WERI-Rb-1 (cell line): ENCODE measurements around the gene PNPLA4.

Experiments used
- DNase-seq: peaks from one replicate; pipeline ENCODE4 v3.0.0-alpha.2; 2020
- H3K27ac ChIP-seq: fragments of 250-450 bp; sonication (Bioruptor Pico); 2 replicates; pipeline ENCODE4 v1.5.1; 2020; ENCODE audit warnings: mild to moderate bottlenecking, moderate library complexity
- H3K27me3 ChIP-seq: fragments of 250-450 bp; sonication (Bioruptor Pico); 2 replicates; pipeline ENCODE4 v1.5.1; 2021; ENCODE audit warnings: mild to moderate bottlenecking, low read depth, moderate library complexity; ENCODE audit not compliant: insufficient read depth, severe bottlenecking
- H3K36me3 ChIP-seq: fragments of 250-450 bp; sonication (Bioruptor Pico); 2 replicates; pipeline ENCODE4 v1.5.1; 2020; ENCODE audit warnings: mild to moderate bottlenecking, moderate library complexity
- H3K4me3 ChIP-seq: 2 replicates; pipeline ENCODE4 v1.5.1; 2011; ENCODE audit warnings: low read depth, mild to moderate bottlenecking, control low read depth, low read length
- H3K9me3 ChIP-seq: fragments of 250-450 bp; sonication (Bioruptor Pico); 2 replicates; pipeline ENCODE4 v1.5.1; 2021; ENCODE audit warnings: mild to moderate bottlenecking, moderate library complexity; ENCODE audit not compliant: severe bottlenecking
- CTCF ChIP-seq: IDR thresholded peaks from 2 replicates; pipeline ENCODE4 v1.5.1; 2011; ENCODE audit warnings: low read depth, mild to moderate bottlenecking, control low read depth, inconsistent platforms, low read length

The PNPLA4 gene

DNA sequence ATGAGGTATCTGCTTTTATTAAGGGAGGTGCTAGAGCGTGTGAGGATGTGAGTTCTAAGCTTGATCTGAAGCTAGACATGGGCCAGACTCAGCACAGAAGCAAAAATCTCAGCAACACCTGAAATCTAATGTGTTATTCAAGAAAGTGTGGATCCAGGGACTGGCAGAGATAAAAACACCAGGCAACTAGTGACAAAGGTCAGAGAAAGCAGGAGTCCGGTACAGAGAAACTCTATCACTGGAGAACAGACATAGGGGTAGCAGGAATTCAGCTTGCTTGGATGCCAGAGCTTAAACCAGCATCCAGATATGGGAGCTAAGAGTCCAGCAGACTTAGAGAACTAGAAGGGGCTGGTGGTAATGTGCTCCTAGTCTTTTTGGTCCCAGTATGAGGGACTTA is 50.3 kb downstream of the PNPLA4 start:
- no peaks in the 10 kb centered on the region for H3K36me3 ChIP-seq
- no peak for TF ChIP-seq CTCF
- no peaks in the 10 kb centered on the region for H3K9me3 ChIP-seq
- no peak overlapping the region for H3K27ac ChIP-seq
- DNase-seq, result no peak
- peaks cover 2% of the 10 kb centered on the region for H3K27me3 ChIP-seq
- no peak overlapping the region for H3K4me3 ChIP-seq

GRCh38 chrX:7872042-7872441 is 55.2 kb downstream of the PNPLA4 start:
- Histone ChIP-seq H3K9me3 (no peaks in the 10 kb centered on the region), H3K4me3 (no peak overlapping the region), H3K27me3 (no peaks in the 10 kb centered on the region), H3K27ac (no peak overlapping the region), H3K36me3 (no peaks in the 10 kb centered on the region)
- TF ChIP-seq CTCF, result no peak
- DNase-seq, result no peak

GRCh38 chrX:7852166-7852565 is 75.0 kb downstream of the PNPLA4 start:
- no peaks in the 10 kb centered on the region for H3K36me3 ChIP-seq
- DNase-seq, result no peak
- H3K9me3 ChIP-seq, result no peaks in the 10 kb centered on the region
- TF ChIP-seq CTCF, result 0 out of 2 replicates have a peak, but pooled peaks have one; percentile 19
- no peak overlapping the region for H3K27ac ChIP-seq
- H3K4me3 ChIP-seq, result no peak overlapping the region
- H3K27me3 ChIP-seq, result peaks cover 9% of the 10 kb centered on the region
